Ecto neural progenitor cell (in vitro differentiated cells): Measurements from ENCODE around the gene FBXL5.

Experiments used
- DNase-seq: peaks from one replicate; pipeline ENCODE4 v3.0.0-alpha.2; 2018; ENCODE audit warnings: low spot score

The FBXL5 gene

GRCh38 chr4:15676039-15676438 lies 20.9 kb upstream of the FBXL5 start:
- DNase-seq: no peak

GRCh38 chr4:15675356-15675755 lies 20.2 kb upstream of the FBXL5 start:
- DNase-seq: no peak

- DNase-seq: no peak
Measured at GRCh38 chr4:15674926-15675325, 19.8 kb upstream of the FBXL5 start.

- DNase-seq: no peak
Measured at GRCh38 chr4:15674046-15674445, 18.9 kb upstream of the FBXL5 start.

- DNase-seq: no peak
Measured at GRCh38 chr4:15673337-15673736, 18.2 kb upstream of the FBXL5 start.

GRCh38 chr4:15672101-15672500 lies 16.9 kb upstream of the FBXL5 start:
- DNase-seq: no peak

- no peak for DNase-seq
Measured at GRCh38 chr4:15670576-15670975, 15.4 kb upstream of the FBXL5 start.

GRCh38 chr4:15668566-15669435 lies 13.6 kb upstream of the FBXL5 start:
- no peak for DNase-seq

- DNase-seq: no peak
Measured at GRCh38 chr4:15667006-15667405, 11.8 kb upstream of the FBXL5 start.

GRCh38 chr4:15665753-15666365 lies 10.7 kb upstream of the FBXL5 start:
- DNase-seq: no peak

GRCh38 chr4:15659768-15660570 lies 4.8 kb upstream of the FBXL5 start:
- DNase-seq: no peak

GRCh38 chr4:15658781-15659180 lies 3.6 kb upstream of the FBXL5 start:
- DNase-seq: no peak

- no peak for DNase-seq
Measured at GRCh38 chr4:15658136-15658770, 3.1 kb upstream of the FBXL5 start.

- DNase-seq: no peak
Measured at GRCh38 chr4:15657366-15657765, 2.2 kb upstream of the FBXL5 start.

GRCh38 chr4:15656038-15656470 lies 897 bp upstream of the FBXL5 start:
- DNase-seq: no peak

GRCh38 chr4:15654593-15655222 lies 449 bp downstream of the FBXL5 start:
- DNase-seq: peak; percentile 72

GRCh38 chr4:15653864-15654592 lies 1.1 kb downstream of the FBXL5 start:
- DNase-seq: no peak

GRCh38 chr4:15653420-15653819 lies 1.7 kb downstream of the FBXL5 start:
- no peak for DNase-seq

- DNase-seq: no peak
Measured at GRCh38 chr4:15652841-15653240, 2.3 kb downstream of the FBXL5 start.

GRCh38 chr4:15652191-15652590 lies 3.0 kb downstream of the FBXL5 start:
- no peak for DNase-seq

GRCh38 chr4:15651676-15652075 lies 3.5 kb downstream of the FBXL5 start:
- no peak for DNase-seq
